Measurements from ENCODE around the gene DSN1. TPM values are rescaled to one million over a fixed set of nuclear protein-coding genes. Genes with fewer than 3 reads are reported as not detected.

The DSN1 gene
- total and polyA plus RNA-seq, 9 of the 15 experiments (the other 6 are each of a cell fraction or from before 2014, with no cell fraction given) = 23.3 to 45.3 (median 31.1) TPM

- TF ChIP-seq ZBTB40 (IDR thresholded peaks at IDR 0.05) = peak; percentile 49; the same call in 1 of the 2 replicates
- no peak for TF ChIP-seq ZBTB40 (CRISPR knock-in tag; IDR thresholded peaks at IDR 0.05)
- peak; percentile 95 to 100 (median 99) for TF ChIP-seq YY1 (IDR thresholded peaks at IDR 0.05; ENCODE audit: borderline replicate concordance in 1 of 3, control insufficient read depth in 1 of 3, extremely low read depth in 1 of 3, insufficient read depth in 3 of 3, insufficient read length in 1 of 3, insufficient replicate concordance in 2 of 3, low read depth in 1 of 3, low read length in 2 of 3)
- no peak for TF ChIP-seq ZMIZ1 (IDR thresholded peaks at IDR 0.05; ENCODE audit: low read depth in 2 of 2, low read length in 2 of 2)
- TF ChIP-seq KAT7 (CRISPR knock-in tag; IDR thresholded peaks at IDR 0.05; ENCODE audit: borderline replicate concordance) = no peak
- TF ChIP-seq NR1H2 (CRISPR knock-in tag; IDR thresholded peaks at IDR 0.05) = no peak
- TF ChIP-seq TBL1XR1 (IDR thresholded peaks at IDR 0.05; ENCODE audit: low read length in 2 of 2) = no peak
- TF ChIP-seq CREB5 (CRISPR knock-in tag; IDR thresholded peaks at IDR 0.05) = no peak
- TF ChIP-seq TSC22D4 (tag; IDR thresholded peaks at IDR 0.05) = no peak
Measured at GRCh38 chr20:36745927-36746659, 27.5 kb downstream of the DSN1 start, which contains the start of gene NDRG3 (continued).

Measured in K562 (cell line).